Fibroblast of villous mesenchyme (primary cell): ENCODE results near the gene FBXL19. TPM values are rescaled to one million over a fixed set of nuclear protein-coding genes. Genes with fewer than 3 reads are reported as not detected.

ENCODE experiments used
- DNase-seq: peaks from one replicate; pipeline ENCODE4 v3.0.0-alpha.2; 2010; ENCODE audit warnings: low read depth
- H3K4me3 ChIP-seq: 2 replicates; pipeline ENCODE4 v1.5.1; 2011; ENCODE audit warnings: low read depth, mild to moderate bottlenecking, low read length
- total RNA-seq: library from RNA; depleted of rRNA; stranded (reverse); fragments of >200 nt; gene quantifications from 2 replicates; pipeline ENCODE4 v1.2.3, GENCODE V29; 2012
- TF ChIP-seq, protein P1 (sequence below): IDR thresholded peaks from 2 replicates; pipeline ENCODE4 v1.5.1; 2012; ENCODE audit warnings: low read depth, mild to moderate bottlenecking, low read length; ENCODE audit not compliant: insufficient read depth

Gene FBXL19
- total RNA-seq, 1 donor: 26.8 TPM

DNA sequence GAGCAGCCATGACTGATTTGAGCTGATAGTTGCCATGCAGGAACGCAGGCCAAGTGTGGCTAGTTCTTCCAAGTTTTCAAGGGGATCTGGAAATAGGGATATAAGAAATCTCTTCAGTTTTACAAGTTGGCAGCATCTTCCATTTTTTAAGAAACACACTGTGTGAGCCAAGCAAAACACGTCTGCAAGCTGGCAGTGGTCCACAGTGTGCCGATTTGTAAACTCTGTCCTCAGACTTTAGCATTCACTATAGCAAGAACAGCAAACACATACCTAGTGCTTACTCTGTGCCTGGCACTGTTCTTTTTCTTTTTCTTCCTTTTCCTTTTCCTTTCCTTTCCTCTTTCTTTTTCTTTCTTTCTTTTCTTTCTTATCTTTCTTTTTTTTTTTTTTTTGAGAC lies 28.4 kb downstream of the FBXL19 start:
- H3K4me3 ChIP-seq: no peak overlapping the region
- DNase-seq: peak; percentile 34
- TF ChIP-seq, protein P1, sequence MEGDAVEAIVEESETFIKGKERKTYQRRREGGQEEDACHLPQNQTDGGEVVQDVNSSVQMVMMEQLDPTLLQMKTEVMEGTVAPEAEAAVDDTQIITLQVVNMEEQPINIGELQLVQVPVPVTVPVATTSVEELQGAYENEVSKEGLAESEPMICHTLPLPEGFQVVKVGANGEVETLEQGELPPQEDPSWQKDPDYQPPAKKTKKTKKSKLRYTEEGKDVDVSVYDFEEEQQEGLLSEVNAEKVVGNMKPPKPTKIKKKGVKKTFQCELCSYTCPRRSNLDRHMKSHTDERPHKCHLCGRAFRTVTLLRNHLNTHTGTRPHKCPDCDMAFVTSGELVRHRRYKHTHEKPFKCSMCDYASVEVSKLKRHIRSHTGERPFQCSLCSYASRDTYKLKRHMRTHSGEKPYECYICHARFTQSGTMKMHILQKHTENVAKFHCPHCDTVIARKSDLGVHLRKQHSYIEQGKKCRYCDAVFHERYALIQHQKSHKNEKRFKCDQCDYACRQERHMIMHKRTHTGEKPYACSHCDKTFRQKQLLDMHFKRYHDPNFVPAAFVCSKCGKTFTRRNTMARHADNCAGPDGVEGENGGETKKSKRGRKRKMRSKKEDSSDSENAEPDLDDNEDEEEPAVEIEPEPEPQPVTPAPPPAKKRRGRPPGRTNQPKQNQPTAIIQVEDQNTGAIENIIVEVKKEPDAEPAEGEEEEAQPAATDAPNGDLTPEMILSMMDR: no peak

DNA sequence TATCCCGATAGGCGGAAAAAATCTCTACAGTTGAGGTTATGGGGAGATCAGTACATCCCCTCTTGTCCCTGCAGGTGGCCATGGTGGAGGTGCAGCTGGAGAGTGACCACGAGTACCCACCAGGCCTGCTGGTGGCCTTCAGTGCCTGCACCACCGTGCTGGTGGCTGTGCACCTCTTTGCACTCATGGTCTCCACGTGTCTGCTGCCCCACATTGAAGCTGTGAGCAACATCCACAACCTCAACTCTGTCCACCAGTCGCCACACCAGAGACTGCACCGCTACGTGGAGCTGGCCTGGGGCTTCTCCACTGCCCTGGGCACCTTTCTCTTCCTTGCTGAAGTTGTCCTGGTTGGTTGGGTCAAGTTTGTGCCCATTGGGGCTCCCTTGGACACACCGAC lies 29.7 kb downstream of the FBXL19 start:
- TF ChIP-seq, protein P1: no peak

DNA sequence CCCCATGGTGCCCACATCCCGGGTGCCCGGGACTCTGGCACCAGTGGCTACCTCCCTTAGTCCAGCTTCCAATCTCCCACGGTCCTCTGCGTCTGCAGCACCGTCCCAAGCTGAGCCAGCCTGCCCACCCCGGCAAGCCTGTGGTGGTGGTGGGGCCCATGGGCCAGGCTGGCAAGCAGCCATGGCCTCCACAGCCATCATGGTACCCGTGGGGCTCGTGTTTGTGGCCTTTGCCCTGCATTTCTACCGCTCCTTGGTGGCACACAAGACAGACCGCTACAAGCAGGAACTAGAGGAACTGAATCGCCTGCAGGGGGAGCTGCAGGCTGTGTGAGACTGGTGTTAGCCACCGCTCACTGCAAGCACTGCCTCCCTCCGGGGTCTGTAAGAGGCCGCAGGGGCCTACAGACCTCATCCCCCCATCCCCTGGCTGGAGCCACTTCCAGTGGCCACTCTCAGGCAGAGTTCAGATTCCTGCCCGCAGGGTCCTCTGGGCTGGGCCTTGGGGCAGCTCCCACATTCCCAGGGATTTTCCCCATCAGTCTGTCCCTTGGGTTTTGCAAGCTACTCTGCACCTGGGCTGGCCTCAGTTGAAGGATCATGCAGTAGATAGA lies 30.2 kb downstream of the FBXL19 start:
- H3K4me3 ChIP-seq: no peak overlapping the region
- TF ChIP-seq, protein P1: peak; percentile 81
- peak; percentile 72 for DNase-seq

More for the DNA sequence above, 29.7 kb downstream of the FBXL19 start:
- no peak for DNase-seq
- no peak overlapping the region for H3K4me3 ChIP-seq

DNA sequence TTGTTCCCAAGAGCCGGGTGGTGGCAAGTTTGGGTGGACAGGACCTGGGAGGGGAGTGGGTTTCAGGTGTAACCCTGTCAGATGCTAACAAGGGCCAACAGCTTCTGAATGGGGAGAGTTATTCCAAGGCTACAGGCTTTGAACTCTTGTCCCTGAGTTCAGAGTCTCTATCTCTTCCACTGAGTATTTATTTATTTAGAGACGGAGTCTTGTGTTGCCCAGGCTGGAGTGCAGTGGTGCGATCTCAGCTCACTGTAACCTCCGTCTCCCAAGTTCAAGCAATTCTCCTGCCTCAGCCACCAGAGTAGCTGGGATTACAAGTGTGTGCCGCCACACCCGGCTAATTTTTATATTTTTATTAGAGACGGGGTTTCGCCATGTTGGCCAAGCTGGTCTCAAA lies 31.6 kb downstream of the FBXL19 start:
- DNase-seq: no peak
- TF ChIP-seq, protein P1: no peak
- H3K4me3 ChIP-seq: no peak overlapping the region

DNA sequence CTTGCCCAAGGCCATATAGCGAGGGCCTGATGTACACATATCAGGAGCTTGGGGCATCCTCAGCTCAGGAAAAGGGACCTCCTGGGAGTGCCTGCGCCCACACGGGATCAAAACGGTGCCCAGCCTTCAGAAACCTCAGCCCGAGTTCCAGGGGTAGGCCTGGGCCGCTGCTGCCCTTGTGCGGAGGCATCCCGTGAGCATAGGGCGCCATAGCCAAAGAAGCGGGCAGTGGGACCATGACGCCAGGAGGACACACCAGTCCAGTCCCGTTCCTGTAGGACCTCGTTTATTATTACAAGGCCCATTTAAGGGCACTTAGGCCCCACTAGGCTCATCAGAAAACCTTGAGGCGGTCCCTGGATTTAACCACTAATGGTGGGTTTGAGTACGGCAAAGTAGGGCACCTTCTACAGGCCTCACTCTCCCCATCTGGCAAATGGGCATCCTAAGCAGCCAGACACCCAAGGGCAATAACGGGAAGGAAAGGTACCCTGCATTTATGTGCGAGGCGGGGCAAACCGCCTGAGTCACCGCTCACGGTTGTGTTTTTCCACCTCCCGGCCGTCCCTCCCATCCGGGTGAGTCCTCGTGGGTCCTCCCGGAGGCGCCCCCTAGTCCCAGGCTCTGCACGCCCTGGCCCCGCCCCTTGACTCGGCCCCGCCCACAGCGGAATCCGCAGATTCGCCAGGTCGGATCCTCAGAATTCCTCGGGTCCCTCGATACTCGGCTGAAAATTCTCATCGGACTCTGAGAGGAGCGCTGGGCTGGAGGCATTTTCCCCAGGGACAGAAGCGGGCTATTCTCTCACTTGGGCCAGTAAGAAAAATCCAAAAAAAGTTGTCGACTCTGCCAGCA lies 33.5 kb downstream of the FBXL19 start:
- TF ChIP-seq, protein P1: peak; percentile 32
- H3K4me3 ChIP-seq: peak overlapping the region; percentile 93
- peak; percentile 89 for DNase-seq

DNA sequence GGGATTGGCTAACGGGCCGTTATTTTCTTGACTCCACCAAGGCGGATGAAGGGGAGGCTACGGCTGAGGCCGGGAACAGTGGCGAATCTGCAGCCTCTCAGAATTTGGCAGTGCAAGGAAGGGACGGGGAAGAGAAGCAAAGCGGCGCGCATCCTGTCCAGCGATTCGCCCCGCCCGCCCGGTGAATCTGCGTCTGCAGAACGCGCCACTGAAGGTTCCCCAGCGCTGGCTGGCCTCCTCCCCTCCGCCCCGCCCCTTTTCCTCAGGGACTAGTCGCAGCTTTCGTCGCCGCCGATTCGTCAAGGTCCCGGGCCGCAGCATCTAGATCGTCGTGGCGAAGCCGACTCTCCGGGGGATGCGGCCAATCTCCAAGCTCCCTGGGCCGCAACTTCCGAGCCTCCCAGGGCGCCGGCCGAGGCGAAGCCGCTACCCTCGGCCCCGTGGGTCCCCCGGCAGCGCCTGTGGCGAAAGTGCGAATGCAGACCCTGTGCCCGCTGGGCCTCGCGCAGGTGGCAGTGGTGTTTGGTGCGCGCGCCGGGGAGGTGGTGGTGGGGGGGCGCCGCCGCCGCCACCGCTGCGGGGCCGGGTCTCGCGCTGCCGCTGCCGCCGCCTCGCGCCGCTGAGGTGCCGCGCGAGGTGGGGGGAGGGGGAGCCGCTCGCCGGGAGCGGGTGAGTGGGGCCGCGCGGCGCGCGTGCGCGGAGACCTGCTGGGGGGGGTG lies 34.2 kb downstream of the FBXL19 start, which contains the start of gene SETD1A:
TSS of gene SETD1A (plus strand) at position 299 of the 719 bp plus-strand sequence. CDS start 978 bp downstream, outside the sequence.
- TF ChIP-seq, protein P1: no peak
- peak; percentile 97 for DNase-seq
- peak within 1 kb of the TSS; percentile 93 for H3K4me3 ChIP-seq
